Hindlimb muscle (tissue), 1 donor: ENCODE data around the gene BEAN1. TPM values are rescaled to one million over a fixed set of nuclear protein-coding genes. Genes with fewer than 3 reads are reported as not detected.

Experiments
- DNase-seq: peaks from one replicate; pipeline ENCODE4 v3.0.0-alpha.2; 2013
- polyA plus RNA-seq: library from polyadenylated mRNA; unstranded; fragments of 120-200 nt; gene quantifications from one replicate; pipeline ENCODE4 v1.2.1, GENCODE V29; 2013; ENCODE audit not compliant: insufficient read length

The BEAN1 gene
- polyA plus RNA-seq, 1 donor: 0.79 TPM

DNA sequence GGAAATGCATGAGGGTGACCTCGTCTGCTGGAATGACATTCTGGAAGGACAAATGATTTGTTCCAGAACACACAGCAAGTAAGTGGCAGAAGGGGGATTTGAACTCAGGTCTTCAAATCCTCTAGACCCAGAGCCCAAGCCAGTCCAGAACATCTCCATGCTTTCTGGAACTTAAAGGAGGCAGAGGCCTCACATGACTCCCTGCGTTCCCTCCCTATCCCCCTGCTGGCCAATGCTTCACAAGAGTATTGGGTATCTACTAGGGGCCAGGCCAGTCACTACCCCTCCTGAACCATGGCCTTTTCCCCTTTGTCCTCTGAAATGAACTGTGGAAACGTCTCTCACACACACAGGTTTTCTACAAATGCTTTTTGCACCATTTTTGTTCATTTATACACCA lies 7.6 kb upstream of the BEAN1 start:
- no peak for DNase-seq

GRCh38 chr16:66420396-66420795 lies 6.7 kb upstream of the BEAN1 start:
- DNase-seq: no peak

DNA sequence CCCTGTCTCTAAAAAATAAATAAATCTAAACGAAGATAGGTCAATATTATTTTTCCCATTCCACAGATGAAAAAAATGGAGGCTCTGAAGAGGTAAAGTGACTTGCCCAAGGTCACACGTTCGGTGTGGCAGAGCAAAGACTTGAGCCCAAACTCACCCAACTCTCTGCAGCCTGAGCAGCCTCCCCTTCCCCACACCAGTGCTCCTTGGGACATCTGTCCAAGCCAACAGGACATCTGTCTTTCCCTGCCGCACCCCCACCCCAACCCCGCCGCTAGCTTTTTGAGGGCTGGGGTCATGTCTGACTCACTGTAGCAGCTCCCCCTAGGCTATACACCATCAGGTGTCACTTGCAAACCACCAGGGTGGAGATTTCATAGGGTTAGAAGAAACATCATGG lies 5.2 kb upstream of the BEAN1 start:
- no peak for DNase-seq

GRCh38 chr16:66422366-66422765 lies 4.7 kb upstream of the BEAN1 start:
- no peak for DNase-seq

DNA sequence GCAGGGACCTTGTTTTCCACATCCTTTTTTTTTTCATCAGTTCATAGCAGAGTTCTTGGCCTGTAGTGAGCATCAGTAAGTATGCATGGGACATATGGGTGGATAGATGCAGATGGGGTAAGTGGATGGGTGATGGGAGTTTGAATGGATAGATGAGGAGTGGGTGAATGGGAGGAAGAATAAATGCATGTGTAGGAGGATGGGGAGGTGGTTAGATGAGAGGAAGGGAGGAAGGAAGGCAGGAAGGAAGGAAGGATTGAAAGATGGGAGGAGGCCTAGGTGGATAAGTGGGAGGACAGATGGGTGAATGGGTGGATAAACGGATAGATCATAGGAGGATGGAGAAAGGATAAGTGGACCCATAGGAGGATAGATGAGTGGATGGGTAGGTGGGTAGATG lies 3.9 kb upstream of the BEAN1 start:
- DNase-seq: no peak

DNA sequence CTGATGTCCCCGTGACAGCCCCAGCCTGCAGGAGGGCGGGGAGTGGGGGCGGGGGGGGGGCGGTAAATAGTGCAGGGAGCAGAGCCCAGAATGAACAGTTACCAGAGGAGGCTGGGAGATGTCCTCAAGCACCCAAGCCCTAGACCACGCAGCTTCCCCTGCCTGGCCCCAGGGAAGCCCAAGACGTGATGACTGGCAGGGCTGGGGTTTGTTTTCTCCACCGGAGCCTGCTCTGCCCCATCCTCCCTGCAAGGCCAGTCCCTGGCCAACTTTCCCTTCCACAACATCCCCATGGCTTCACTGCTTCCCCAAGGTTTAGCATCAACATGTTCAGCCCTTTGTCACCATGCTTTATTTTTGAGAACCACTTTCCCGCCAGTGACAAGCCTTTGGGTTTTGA lies 1.4 kb upstream of the BEAN1 start:
- no peak for DNase-seq

GRCh38 chr16:66426112-66427035 lies 721 bp upstream of the BEAN1 start:
- no peak for DNase-seq

GRCh38 chr16:66427871-66428681 lies 981 bp downstream of the BEAN1 start:
- no peak for DNase-seq

- no peak for DNase-seq
These were observed 1.7 kb downstream of the BEAN1 start for GRCh38 chr16:66428682-66429251.

GRCh38 chr16:66429290-66429962 lies 2.3 kb downstream of the BEAN1 start:
- DNase-seq: no peak

DNA sequence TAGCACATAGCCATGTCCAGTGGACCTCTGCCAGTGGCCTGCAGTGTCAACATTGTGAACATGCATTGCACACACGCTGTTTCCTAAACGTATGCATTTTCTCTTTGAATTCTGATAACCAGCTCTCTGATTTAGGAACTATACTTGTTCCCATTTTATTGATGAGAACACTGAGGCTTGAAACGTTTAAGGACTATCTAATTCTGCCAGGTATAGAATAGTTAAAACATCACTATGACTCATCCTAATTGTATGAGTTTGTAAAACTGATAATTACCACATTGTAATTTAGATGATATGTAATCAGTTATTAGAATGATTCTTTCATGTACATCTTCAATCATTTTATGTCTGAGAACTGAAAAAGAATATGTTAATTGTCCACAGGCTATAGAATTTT lies 3.1 kb downstream of the BEAN1 start:
- DNase-seq: no peak

DNA sequence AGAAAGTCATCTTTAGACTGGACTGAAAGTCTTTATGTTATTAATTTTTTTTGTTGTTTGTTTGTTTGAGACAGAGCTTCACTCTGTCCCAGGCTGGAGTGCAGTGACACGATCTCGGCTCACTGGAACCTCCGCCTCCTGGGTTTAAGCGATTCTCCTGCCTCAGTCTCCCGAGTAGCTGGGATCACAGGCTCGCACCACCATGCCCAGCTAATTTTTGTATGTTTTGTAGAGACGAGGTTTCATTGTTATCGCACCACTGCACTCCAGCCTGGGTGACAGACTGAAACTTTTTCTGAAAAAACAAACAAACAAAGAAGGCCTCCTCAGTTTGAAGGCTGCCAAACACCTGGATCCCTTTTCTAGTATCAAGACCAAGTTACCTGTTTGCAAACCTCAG lies 4.7 kb downstream of the BEAN1 start:
- no peak for DNase-seq

DNA sequence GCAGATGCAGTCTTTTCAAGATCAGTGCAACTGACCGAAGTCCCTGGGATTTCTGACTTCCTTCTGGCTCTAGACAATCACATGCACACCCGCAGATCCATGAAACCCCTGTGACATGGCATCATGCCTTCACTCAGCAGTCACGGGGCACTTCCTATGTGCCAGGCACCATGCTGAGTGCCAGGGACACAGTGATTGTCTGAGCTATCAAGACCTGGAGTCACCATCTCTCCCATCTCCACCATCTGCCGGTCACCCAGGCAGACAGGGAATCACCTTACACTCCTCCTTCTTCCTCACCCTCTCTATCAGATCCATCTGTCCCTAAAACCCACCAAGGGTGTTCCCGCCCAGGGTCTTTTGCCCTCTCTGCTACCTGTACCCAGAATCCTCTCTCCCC lies 5.3 kb downstream of the BEAN1 start:
- DNase-seq: no peak

GRCh38 chr16:66434619-66435430 lies 7.7 kb downstream of the BEAN1 start:
- no peak for DNase-seq

GRCh38 chr16:66435896-66436295 lies 8.8 kb downstream of the BEAN1 start:
- DNase-seq: no peak

GRCh38 chr16:66437391-66437945 lies 10.4 kb downstream of the BEAN1 start:
- DNase-seq: no peak

DNA sequence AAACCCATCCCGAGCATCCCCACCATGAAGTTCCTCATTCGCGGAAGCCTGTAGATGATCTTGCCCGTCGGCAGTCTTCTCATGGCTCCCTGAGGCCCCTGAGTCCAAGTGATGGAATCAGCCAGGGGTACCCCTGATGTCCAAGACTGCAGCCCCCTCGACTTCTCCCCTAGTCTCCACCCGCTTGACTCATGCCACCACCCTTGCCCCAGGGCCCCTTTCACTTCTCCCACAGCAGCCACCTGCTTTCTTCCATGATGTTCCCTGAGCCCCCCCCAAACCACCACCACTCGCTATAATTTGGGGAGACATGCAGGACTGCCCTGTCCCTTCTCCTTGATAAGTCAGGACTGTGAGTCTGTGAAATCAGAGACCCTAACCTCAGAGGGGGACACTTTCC lies 11.4 kb downstream of the BEAN1 start:
- DNase-seq: no peak

GRCh38 chr16:66439051-66439730 lies 12.1 kb downstream of the BEAN1 start:
- no peak for DNase-seq

DNA sequence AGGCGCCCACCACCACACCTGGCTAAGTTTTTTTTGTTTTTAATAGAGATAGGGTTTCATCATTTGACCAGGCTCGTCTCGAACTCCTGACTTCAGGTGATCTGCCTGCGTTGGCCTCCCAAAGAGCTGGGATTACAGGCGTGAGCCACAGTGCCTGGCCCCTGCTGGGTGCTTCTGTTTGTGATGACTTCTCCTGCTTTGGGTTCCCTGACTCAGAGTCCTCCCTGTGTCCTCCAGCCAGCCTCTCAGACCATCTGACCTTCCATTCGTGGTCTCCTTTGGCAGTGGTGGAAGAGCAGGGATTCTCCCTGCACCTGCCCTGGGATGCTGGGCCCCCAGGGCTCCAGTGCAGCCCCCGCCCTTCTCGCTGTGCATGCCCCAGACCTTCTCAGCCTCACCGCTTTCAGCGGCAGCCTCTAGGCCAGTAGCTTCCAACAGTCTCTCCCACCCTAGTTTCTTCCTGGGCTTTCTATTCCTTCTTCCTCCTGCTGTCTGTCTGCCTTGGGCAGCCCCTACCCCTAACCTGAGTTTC lies 13.2 kb downstream of the BEAN1 start:
- no peak for DNase-seq

DNA sequence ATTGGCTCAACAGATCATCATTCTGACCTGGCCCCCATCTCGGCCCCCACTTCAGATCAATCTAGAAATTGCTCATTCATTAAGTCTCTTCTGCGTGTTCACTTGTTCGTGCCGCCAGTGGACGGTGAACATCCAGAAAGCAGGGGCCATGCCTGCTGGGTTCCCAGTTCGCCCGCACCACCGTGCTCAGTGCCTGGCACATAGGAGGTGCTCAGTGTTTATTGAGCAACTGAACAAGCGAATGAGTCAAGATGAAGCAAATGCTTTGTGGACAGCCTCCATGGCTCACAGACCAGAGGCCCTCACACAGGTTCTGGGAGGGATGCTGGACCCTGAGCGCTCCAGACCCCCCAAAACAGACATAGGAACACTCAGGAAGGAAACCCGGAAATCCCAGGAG lies 13.9 kb downstream of the BEAN1 start:
- no peak for DNase-seq
